HG02885 (cell line): Measurements from ENCODE around the gene SNTG2.
A peak's percentile ranks its signal among the peaks of the same experiment; 100 is the strongest.
"Not testable (repeated sequence)": the region's sequence is repeated elsewhere in the genome, so short reads cannot be mapped to it uniquely, and the experiment has no call there.

Source experiments
- ATAC-seq: cut with Tn5 transposase; IDR thresholded peaks from one replicate; pipeline ENCODE4 v1.9.1; 2021; ENCODE audit warnings: mild to moderate bottlenecking; ENCODE audit not compliant: unreplicated experiment, poor library complexity

The SNTG2 gene

GRCh38 chr2:1132328-1132969, 181.8 kb downstream of the SNTG2 start:
- ATAC-seq, result peak; percentile 45

- not testable (repeated sequence) for ATAC-seq
Measured at GRCh38 chr2:1133896-1134295, 183.2 kb downstream of the SNTG2 start.

- ATAC-seq, result no peak
Measured at GRCh38 chr2:1134629-1135028, 184.0 kb downstream of the SNTG2 start.

- no peak for ATAC-seq
Measured at GRCh38 chr2:1136067-1136466, 185.4 kb downstream of the SNTG2 start.

GRCh38 chr2:1136846-1137245, 186.2 kb downstream of the SNTG2 start:
- no peak for ATAC-seq

GRCh38 chr2:1137264-1137663, 186.6 kb downstream of the SNTG2 start:
- ATAC-seq, result no peak

- ATAC-seq, result no peak
Measured at GRCh38 chr2:1137913-1138391, 187.3 kb downstream of the SNTG2 start.

GRCh38 chr2:1140389-1141003, 189.8 kb downstream of the SNTG2 start:
- ATAC-seq, result peak; percentile 92

- ATAC-seq, result no peak
Measured at GRCh38 chr2:1141079-1141478, 190.4 kb downstream of the SNTG2 start.

GRCh38 chr2:1143129-1143528, 192.5 kb downstream of the SNTG2 start:
- no peak for ATAC-seq

- ATAC-seq, result no peak
Measured at GRCh38 chr2:1147873-1148612, 197.4 kb downstream of the SNTG2 start.

GRCh38 chr2:1150724-1151511, 200.3 kb downstream of the SNTG2 start:
- no peak for ATAC-seq

GRCh38 chr2:1152375-1152774, 201.7 kb downstream of the SNTG2 start:
- no peak for ATAC-seq

- ATAC-seq, result no peak
Measured at GRCh38 chr2:1153920-1154319, 203.3 kb downstream of the SNTG2 start.

- ATAC-seq, result no peak
Measured at GRCh38 chr2:1154710-1155594, 204.3 kb downstream of the SNTG2 start.

- ATAC-seq, result no peak
Measured at GRCh38 chr2:1156059-1156458, 205.4 kb downstream of the SNTG2 start.

- ATAC-seq, result no peak
Measured at GRCh38 chr2:1156531-1156930, 205.9 kb downstream of the SNTG2 start.

- ATAC-seq, result no peak
Measured at GRCh38 chr2:1157107-1157506, 206.5 kb downstream of the SNTG2 start.

- no peak for ATAC-seq
Measured at GRCh38 chr2:1159013-1159412, 208.4 kb downstream of the SNTG2 start.

GRCh38 chr2:1162246-1162645, 211.6 kb downstream of the SNTG2 start:
- ATAC-seq, result no peak
